Gastrocnemius medialis (tissue), 4 donors: ENCODE measurements around the gene SLC24A4.

Experiments
- CTCF ChIP-seq, 5 experiments: fragments of 450-650 bp in 3 of 5; fragments of 200-600 bp in 2 of 5; sonication (generic) in 2 of 5; IDR thresholded peaks in 4 of 5; conservative IDR thresholded peaks in 1 of 5; 1 replicate in 4 of 5; 2 replicates in 1 of 5; pipeline ENCODE4 v1.5.1; 2016 to 2019; ENCODE audit warnings: antibody characterized with exemption in 5 of 5, mild to moderate bottlenecking in 3 of 5, moderate library complexity in 3 of 5
- POLR2A ChIP-seq, 2 donors: fragments of 450-650 bp; IDR thresholded peaks; one replicate each; pipeline ENCODE4 v1.6.1; 2017; ENCODE audit warnings: antibody characterized with exemption in 2 of 2, mild to moderate bottlenecking in 2 of 2, moderate library complexity in 2 of 2

DNA sequence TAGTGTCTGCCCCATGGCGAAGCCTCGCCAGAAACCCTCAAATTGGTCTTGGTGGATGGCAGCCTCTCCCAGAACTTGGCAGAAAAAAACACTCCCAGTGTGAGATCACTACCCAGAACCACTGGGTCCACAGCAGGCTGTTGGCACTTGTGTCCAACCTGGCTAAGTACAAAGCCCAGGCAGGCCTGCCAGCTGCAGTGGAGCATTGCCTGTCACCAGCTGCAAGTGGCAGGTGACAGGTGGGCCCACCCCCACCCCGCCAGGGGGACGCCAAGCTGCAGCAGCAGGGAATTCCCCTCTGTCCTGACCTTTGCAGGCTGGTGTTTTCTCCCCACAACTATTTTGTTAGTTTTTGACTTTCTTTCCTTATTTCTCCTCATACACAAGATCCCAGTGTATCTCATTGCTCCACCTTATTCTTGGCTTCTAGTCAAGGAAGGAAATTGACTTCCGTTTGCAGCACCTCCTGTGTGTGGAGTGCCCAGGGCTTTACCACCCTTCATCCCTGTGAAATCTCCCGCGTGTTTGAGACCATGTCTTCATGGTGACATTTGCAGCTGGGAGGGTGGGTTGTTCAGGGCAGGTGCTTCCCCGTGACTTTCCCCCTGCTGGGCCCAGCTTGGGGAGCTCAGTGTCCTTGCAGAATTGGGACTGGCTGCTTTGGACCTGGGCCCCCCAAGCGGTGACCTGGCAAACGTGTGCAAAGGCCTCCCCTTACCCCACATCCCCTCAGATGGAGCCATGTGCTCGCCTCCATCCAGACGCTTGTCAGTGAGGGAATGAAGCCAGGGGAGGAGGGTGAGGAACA lies 116.8 kb downstream of the SLC24A4 start:
- TF ChIP-seq CTCF (IDR thresholded peaks at IDR 0.05 in 4 of 5, conservative IDR thresholded peaks at IDR 0.05 in 1 of 5) (no peak), POLR2A (IDR thresholded peaks at IDR 0.05) (no peak)
